K562 (cell line): ENCODE measurements around the gene PIGC. TPM values are rescaled to one million over a fixed set of nuclear protein-coding genes. Genes with fewer than 3 reads are reported as not detected.

Experiments
- CXXC5 ChIP-seq: fragments of 250-450 bp; sonication (Bioruptor Pico); IDR thresholded peaks from 2 replicates; pipeline ENCODE4 v1.8.0; 2022; ENCODE audit warnings: inconsistent platforms, mild to moderate bottlenecking, moderate library complexity
- ELF1 ChIP-seq: fragments of 200-800 bp; sonication (Bioruptor generic); IDR thresholded peaks from 2 replicates; pipeline ENCODE4 v1.6.1; 2016; ENCODE audit warnings: missing genetic modification characterization, missing compliant biosample characterization
- FOXA3 ChIP-seq, 2 experiments: fragments of 450-650 bp in 1 of 2; sonication (generic) in 1 of 2; formaldehyde crosslinking; IDR thresholded peaks in 1 of 2; conservative IDR thresholded peaks in 1 of 2; 2 replicates each; pipeline versions ENCODE4 v1.4.0 to v1.8.0; 2020 to 2022; ENCODE audit warnings: mild to moderate bottlenecking in 2 of 2, missing genetic modification reagents in 1 of 2
- GABPA ChIP-seq: fragments of 200-800 bp; sonication (Bioruptor generic); conservative IDR thresholded peaks from 2 replicates; pipeline ENCODE4 v1.6.1; 2016; ENCODE audit warnings: low read depth, missing genetic modification characterization, missing compliant biosample characterization
- HSF4 ChIP-seq: fragments of 250-450 bp; sonication (Bioruptor Pico); IDR thresholded peaks from 2 replicates; pipeline ENCODE4 v2.1.2; 2022; ENCODE audit warnings: mild to moderate bottlenecking, moderate library complexity, borderline replicate concordance
- NBN ChIP-seq: fragments of 450-650 bp; IDR thresholded peaks from 2 replicates; pipeline ENCODE4 v1.6.1; 2016; ENCODE audit warnings: low read depth, mild to moderate bottlenecking
- NR2C2 ChIP-seq, 2 experiments: fragments of 200-800 bp in 1 of 2; sonication (Bioruptor generic) in 1 of 2; sonication (generic) in 1 of 2; formaldehyde crosslinking in 1 of 2; IDR thresholded peaks; 2 replicates each; pipeline versions ENCODE4 v1.6.1 to v1.8.0; 2016 to 2022; ENCODE audit warnings: mild to moderate bottlenecking in 1 of 2, missing compliant biosample characterization in 1 of 2, missing genetic modification characterization in 1 of 2, missing genetic modification reagents in 1 of 2
- PRPF4 ChIP-seq: fragments of 200-400 bp; formaldehyde crosslinking; IDR thresholded peaks from one replicate; pipeline ENCODE4 v1.6.1; 2017; ENCODE audit warnings: low read length, low read depth, mild to moderate bottlenecking; ENCODE audit not compliant: insufficient read depth, poor library complexity, severe bottlenecking
- SNIP1 ChIP-seq: fragments of 450-650 bp; IDR thresholded peaks from 2 replicates; pipeline ENCODE4 v1.7.1; 2017; ENCODE audit warnings: low read depth, mild to moderate bottlenecking
- WHSC1 ChIP-seq: IDR thresholded peaks from one replicate; pipeline ENCODE4 v1.6.1; 2012; ENCODE audit warnings: low read length, control low read depth, inconsistent platforms
- ZBTB5 ChIP-seq: fragments of 450-650 bp; IDR thresholded peaks from 2 replicates; pipeline ENCODE4 v1.6.1; 2017; ENCODE audit warnings: antibody characterized with exemption
- ZNF263 ChIP-seq: sonication (generic); formaldehyde crosslinking; IDR thresholded peaks from 2 replicates; pipeline ENCODE4 v1.8.0; 2022; ENCODE audit warnings: mild to moderate bottlenecking, missing genetic modification reagents, borderline replicate concordance
- ZNF324 ChIP-seq: fragments of 250-450 bp; sonication (Bioruptor Pico); IDR thresholded peaks from 2 replicates; pipeline ENCODE4 v1.4.0; 2020; ENCODE audit warnings: mild to moderate bottlenecking
- ZNF354B ChIP-seq: fragments of 250-450 bp; sonication (Bioruptor Pico); IDR thresholded peaks from 2 replicates; pipeline ENCODE4 v1.4.0; 2020
- ZNF655 ChIP-seq: fragments of 250-450 bp; sonication (Bioruptor Pico); IDR thresholded peaks from 2 replicates; pipeline ENCODE4 v1.5.0; 2021
- ZNF717 ChIP-seq: fragments of 250-450 bp; sonication (Bioruptor Pico); IDR thresholded peaks from 2 replicates; pipeline ENCODE4 v1.5.0; 2021
- polyA plus RNA-seq, 8 experiments: library from polyadenylated mRNA; depleted of rRNA in 4 of 8; stranded (reverse) in 5 of 8; unstranded in 3 of 8; fragments of >200 nt; fragmentation: Nextera tagmentation in 2 of 8; fragmentation: Illumina TruSeq in 1 of 8; extraction: Ambion mirVana in 2 of 8; extraction: Trizol in 1 of 8; gene quantifications; 2 replicates each; pipeline versions ENCODE4 v1.2.1 to v1.2.3, GENCODE V29; 2011 to 2014; ENCODE audit warnings: inconsistent platforms in 1 of 8, missing spikeins in 1 of 8
- total RNA-seq, 7 experiments: library from RNA; depleted of rRNA in 6 of 7; stranded (reverse); fragments of >200 nt in 6 of 7; fragmentation: Illumina TruSeq in 2 of 7; extraction: Trizol in 2 of 7; gene quantifications; 2 replicates each; pipeline versions ENCODE4 v1.2.1 to v1.2.3, GENCODE V29; 2011 to 2021; ENCODE audit warnings: low replicate concordance in 1 of 7
- TF ChIP-seq, protein P1 (sequence below), 2 experiments: fragments of 450-650 bp; conservative IDR thresholded peaks; 2 replicates each; pipeline ENCODE4 v1.6.1; 2017; ENCODE audit warnings: mild to moderate bottlenecking in 2 of 2, moderate library complexity in 2 of 2
- TF ChIP-seq, protein P2 (sequence below): fragments of 450-650 bp; IDR thresholded peaks from 2 replicates; pipeline ENCODE4 v1.6.1; 2018; ENCODE audit warnings: mild to moderate bottlenecking, low read depth; ENCODE audit not compliant: partially characterized antibody
- TF ChIP-seq, protein P3 (sequence below): sonication (generic); formaldehyde crosslinking; IDR thresholded peaks from 2 replicates; pipeline ENCODE4 v1.8.0; 2022; ENCODE audit warnings: missing genetic modification reagents, mild to moderate bottlenecking, moderate library complexity, borderline replicate concordance

PIGC gene
- total and polyA plus RNA-seq, 9 of the 15 experiments (the other 6 are each of a cell fraction or from before 2014, with no cell fraction given) = 30.5 to 97.9 (median 54.7) TPM

DNA sequence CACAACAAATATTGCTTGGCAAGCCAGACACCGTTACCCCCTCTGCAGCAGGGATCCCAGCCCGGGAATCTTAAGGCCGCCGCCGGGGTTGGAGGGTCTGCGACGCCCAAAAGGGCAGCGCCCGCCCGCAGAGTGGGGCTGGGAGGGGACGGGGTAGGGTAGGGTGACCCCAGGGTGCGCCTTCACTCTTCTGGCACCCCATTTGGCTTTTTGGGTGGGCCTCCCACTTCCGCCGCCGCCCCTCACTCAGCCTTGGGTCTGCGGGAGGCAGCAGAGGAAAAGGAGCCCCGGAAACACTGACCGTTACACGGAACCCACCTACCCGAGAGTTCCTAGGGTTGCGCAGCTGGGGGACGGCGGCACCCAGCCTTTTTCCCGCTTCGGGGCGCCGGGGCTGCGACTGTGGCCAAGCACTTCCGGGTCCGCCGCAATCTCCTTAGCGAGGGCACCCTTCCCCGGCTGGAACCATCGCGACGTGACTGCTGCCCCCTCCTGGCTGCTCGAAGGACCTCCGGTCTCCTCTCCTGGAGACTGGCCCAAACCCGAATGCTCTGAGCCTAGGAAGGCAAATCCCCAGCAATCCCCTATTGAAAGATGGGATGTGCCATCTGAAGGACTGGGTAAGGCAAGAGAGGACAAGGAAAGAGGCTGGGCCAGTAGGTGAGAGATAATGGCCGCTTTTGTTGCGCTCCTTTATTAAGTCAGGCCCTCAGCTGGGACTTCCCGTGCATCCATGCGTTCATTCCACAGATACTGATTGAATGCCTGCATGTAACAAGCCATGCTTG is at the start of gene PIGC (continued):
- TF ChIP-seq, protein P1, sequence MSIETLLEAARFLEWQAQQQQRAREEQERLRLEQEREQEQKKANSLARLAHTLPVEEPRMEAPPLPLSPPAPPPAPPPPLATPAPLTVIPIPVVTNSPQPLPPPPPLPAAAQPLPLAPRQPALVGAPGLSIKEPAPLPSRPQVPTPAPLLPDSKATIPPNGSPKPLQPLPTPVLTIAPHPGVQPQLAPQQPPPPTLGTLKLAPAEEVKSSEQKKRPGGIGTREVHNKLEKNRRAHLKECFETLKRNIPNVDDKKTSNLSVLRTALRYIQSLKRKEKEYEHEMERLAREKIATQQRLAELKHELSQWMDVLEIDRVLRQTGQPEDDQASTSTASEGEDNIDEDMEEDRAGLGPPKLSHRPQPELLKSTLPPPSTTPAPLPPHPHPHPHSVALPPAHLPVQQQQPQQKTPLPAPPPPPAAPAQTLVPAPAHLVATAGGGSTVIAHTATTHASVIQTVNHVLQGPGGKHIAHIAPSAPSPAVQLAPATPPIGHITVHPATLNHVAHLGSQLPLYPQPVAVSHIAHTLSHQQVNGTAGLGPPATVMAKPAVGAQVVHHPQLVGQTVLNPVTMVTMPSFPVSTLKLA (conservative IDR thresholded peaks at IDR 0.05) = peak in 1 of 2 experiments; percentile 59; a peak in 2 of 4 replicates
- TF ChIP-seq ZBTB5 = no peak
- peak; percentile 44; the same call in 1 of the 2 replicates for TF ChIP-seq ZNF263 (CRISPR knock-in tag)
- TF ChIP-seq, protein P2, sequence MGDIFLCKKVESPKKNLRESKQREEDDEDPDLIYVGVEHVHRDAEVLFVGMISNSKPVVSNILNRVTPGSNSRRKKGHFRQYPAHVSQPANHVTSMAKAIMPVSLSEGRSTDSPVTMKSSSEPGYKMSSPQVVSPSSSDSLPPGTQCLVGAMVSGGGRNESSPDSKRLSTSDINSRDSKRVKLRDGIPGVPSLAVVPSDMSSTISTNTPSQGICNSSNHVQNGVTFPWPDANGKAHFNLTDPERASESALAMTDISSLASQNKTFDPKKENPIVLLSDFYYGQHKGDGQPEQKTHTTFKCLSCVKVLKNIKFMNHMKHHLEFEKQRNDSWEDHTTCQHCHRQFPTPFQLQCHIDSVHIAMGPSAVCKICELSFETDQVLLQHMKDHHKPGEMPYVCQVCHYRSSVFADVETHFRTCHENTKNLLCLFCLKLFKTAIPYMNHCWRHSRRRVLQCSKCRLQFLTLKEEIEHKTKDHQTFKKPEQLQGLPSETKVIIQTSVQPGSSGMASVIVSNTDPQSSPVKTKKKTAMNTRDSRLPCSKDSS = no peak
- TF ChIP-seq ZNF655 (CRISPR knock-in tag) = no peak
- peak; percentile 88 for TF ChIP-seq CXXC5 (CRISPR knock-in tag)
- peak; percentile 95 for TF ChIP-seq GABPA (tag)
- TF ChIP-seq ZNF717 = no peak
- TF ChIP-seq SNIP1 = no peak
- TF ChIP-seq HSF4 (CRISPR knock-in tag) = no peak
- no peak for TF ChIP-seq ZNF324
- peak; percentile 99 for TF ChIP-seq ELF1
- no peak for TF ChIP-seq PRPF4
- TF ChIP-seq, protein P3, sequence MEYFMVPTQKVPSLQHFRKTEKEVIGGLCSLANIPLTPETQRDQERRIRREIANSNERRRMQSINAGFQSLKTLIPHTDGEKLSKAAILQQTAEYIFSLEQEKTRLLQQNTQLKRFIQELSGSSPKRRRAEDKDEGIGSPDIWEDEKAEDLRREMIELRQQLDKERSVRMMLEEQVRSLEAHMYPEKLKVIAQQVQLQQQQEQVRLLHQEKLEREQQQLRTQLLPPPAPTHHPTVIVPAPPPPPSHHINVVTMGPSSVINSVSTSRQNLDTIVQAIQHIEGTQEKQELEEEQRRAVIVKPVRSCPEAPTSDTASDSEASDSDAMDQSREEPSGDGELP (CRISPR knock-in tag) = peak; percentile 94
- TF ChIP-seq ZNF354B = no peak
- TF ChIP-seq NR2C2 (CRISPR knock-in tag; IDR thresholded peaks at IDR 0.05) = peak; percentile 96
- TF ChIP-seq NR2C2 (tag; IDR thresholded peaks at IDR 0.05) = peak; percentile 99
- TF ChIP-seq NBN = peak; percentile 42; the same call in 1 of the 2 replicates
- no peak for TF ChIP-seq FOXA3 (CRISPR knock-in tag; conservative IDR thresholded peaks at IDR 0.05 in 1 of 2, IDR thresholded peaks at IDR 0.05 in 1 of 2)
- no peak for TF ChIP-seq WHSC1
